Parathyroid adenoma (tissue), 2 donors: Measurements from ENCODE around the gene SPRY4.
A peak's percentile ranks its signal among the peaks of the same experiment; 100 is the strongest.

Experiments
- H2AFZ ChIP-seq: fragments of 300-600 bp; sonication (generic); one replicate; pipeline ENCODE4 v1.7.0; 2017; ENCODE audit warnings: antibody characterized with exemption, mild to moderate bottlenecking
- H3K27ac ChIP-seq: fragments of 300-600 bp; sonication (generic); one replicate; pipeline ENCODE4 v1.7.0; 2017
- H3K27me3 ChIP-seq: fragments of 300-600 bp; sonication (generic); one replicate; pipeline ENCODE4 v1.7.0; 2017; ENCODE audit warnings: low read length; ENCODE audit not compliant: control insufficient read depth, insufficient read depth
- H3K36me3 ChIP-seq: fragments of 300-600 bp; sonication (generic); one replicate; pipeline ENCODE4 v1.7.0; 2017; ENCODE audit warnings: low read length; ENCODE audit not compliant: control insufficient read depth, insufficient read depth
- H3K4me1 ChIP-seq: fragments of 300-600 bp; sonication (generic); one replicate; pipeline ENCODE4 v1.7.0; 2017; ENCODE audit warnings: control low read depth
- H3K4me2 ChIP-seq: fragments of 300-600 bp; sonication (generic); one replicate; pipeline ENCODE4 v1.7.0; 2017; ENCODE audit warnings: low read length
- H3K4me3 ChIP-seq: fragments of 300-600 bp; sonication (generic); one replicate; pipeline ENCODE4 v1.7.0; 2017; ENCODE audit warnings: low read depth, low read length
- H3K79me2 ChIP-seq: fragments of 300-600 bp; sonication (generic); one replicate; pipeline ENCODE4 v1.7.0; 2017; ENCODE audit warnings: control low read depth
- H3K9ac ChIP-seq: fragments of 300-600 bp; sonication (generic); one replicate; pipeline ENCODE4 v1.7.0; 2017; ENCODE audit warnings: mild to moderate bottlenecking
- H3K9me3 ChIP-seq: fragments of 300-600 bp; sonication (generic); one replicate; pipeline ENCODE4 v1.7.0; 2017; ENCODE audit warnings: low read length; ENCODE audit not compliant: control insufficient read depth
- CTCF ChIP-seq: fragments of 300-600 bp; sonication (generic); IDR thresholded peaks from one replicate; pipeline ENCODE4 v1.7.0; 2017; ENCODE audit warnings: antibody characterized with exemption, mild to moderate bottlenecking
- donor health status: primary hyperparathyroidism.

Gene SPRY4

GRCh38 chr5:142358121-142358520 is 33.3 kb upstream of the SPRY4 start:
- no peak for TF ChIP-seq CTCF
- Histone ChIP-seq H3K4me2 (no peak overlapping the region), H3K36me3 (no peaks in the 10 kb centered on the region), H3K27ac (peak overlapping the region; percentile 96), H2AFZ (no peak overlapping the region), H3K27me3 (no peaks in the 10 kb centered on the region), H3K4me3 (no peak overlapping the region), H3K9ac (no peak overlapping the region), H3K79me2 (no peaks in the 10 kb centered on the region), H3K9me3 (no peaks in the 10 kb centered on the region), H3K4me1 (peaks cover 2% of the 10 kb centered on the region)

- Histone ChIP-seq H3K27me3 (no peaks in the 10 kb centered on the region), H3K4me3 (peak overlapping the region; percentile 76), H3K36me3 (no peaks in the 10 kb centered on the region), H3K9me3 (no peaks in the 10 kb centered on the region), H2AFZ (peak overlapping the region; percentile 96), H3K9ac (no peak overlapping the region), H3K79me2 (no peaks in the 10 kb centered on the region), H3K4me2 (peak overlapping the region; percentile 98), H3K27ac (peak overlapping the region; percentile 96), H3K4me1 (peaks cover 2% of the 10 kb centered on the region)
- TF ChIP-seq CTCF = no peak
These were observed 32.8 kb upstream of the SPRY4 start for GRCh38 chr5:142357469-142358090.

GRCh38 chr5:142356716-142357468 is 32.1 kb upstream of the SPRY4 start:
- no peak for TF ChIP-seq CTCF
- H3K9ac ChIP-seq = peak overlapping the region; percentile 65
- H3K27ac ChIP-seq = peak overlapping the region; percentile 96
- no peaks in the 10 kb centered on the region for H3K27me3 ChIP-seq
- H3K9me3 ChIP-seq = no peaks in the 10 kb centered on the region
- peak overlapping the region; percentile 96 for H2AFZ ChIP-seq
- peak overlapping the region; percentile 76 for H3K4me3 ChIP-seq
- H3K4me1 ChIP-seq = peaks cover 2% of the 10 kb centered on the region
- H3K4me2 ChIP-seq = peak overlapping the region; percentile 98
- no peaks in the 10 kb centered on the region for H3K79me2 ChIP-seq
- no peaks in the 10 kb centered on the region for H3K36me3 ChIP-seq

GRCh38 chr5:142356349-142356715 is 31.5 kb upstream of the SPRY4 start:
- H3K36me3 ChIP-seq = no peaks in the 10 kb centered on the region
- no peaks in the 10 kb centered on the region for H3K27me3 ChIP-seq
- H3K9ac ChIP-seq = peak overlapping the region; percentile 65
- no peaks in the 10 kb centered on the region for H3K9me3 ChIP-seq
- peak overlapping the region; percentile 96 for H3K27ac ChIP-seq
- H2AFZ ChIP-seq = peak overlapping the region; percentile 96
- H3K4me1 ChIP-seq = peaks cover 2% of the 10 kb centered on the region
- no peak for TF ChIP-seq CTCF
- H3K4me2 ChIP-seq = peak overlapping the region; percentile 98
- H3K79me2 ChIP-seq = no peaks in the 10 kb centered on the region
- peak overlapping the region; percentile 76 for H3K4me3 ChIP-seq
